GM12872 (cell line): ENCODE measurements around the gene PUS7.
A peak's percentile ranks its signal among the peaks of the same experiment; 100 is the strongest.

Experiments used
- TF ChIP-seq, protein P1 (sequence below): IDR thresholded peaks from 3 replicates; pipeline ENCODE4 v1.5.1; 2011; ENCODE audit warnings: low read depth, mild to moderate bottlenecking, low read length, moderate library complexity; ENCODE audit not compliant: insufficient read depth

The PUS7 gene

DNA sequence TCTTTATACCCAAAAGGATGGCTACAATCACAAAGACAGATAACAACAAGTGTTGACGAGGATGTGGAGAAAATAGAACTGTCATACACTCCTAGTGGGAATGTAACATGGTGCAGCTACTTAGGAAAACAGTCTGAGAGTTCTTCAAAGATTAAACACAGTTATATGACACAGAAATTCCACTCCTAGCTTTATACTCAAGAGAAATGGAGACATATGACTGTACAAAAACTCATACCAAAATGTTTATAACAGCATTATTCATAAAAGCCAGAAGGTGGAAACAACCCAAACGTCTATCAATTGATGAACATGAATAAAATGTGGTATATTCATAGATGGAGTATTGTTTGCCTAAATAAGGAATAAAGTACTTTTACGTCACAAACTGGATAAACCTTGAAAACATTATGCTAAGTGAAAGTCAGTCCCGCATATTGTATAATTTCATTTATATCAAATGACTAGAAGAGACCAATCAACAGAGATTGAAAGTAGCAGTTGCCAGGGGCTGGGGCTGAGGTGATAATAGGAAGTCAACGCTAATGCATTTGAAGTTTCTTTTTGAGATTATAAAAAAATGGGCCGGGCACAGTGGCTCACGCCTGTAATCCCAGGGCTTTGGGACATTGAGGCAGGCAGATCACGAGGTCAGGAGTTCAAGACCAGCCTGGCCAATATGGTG, 71.8 kb downstream of the PUS7 start:
- TF ChIP-seq, protein P1, sequence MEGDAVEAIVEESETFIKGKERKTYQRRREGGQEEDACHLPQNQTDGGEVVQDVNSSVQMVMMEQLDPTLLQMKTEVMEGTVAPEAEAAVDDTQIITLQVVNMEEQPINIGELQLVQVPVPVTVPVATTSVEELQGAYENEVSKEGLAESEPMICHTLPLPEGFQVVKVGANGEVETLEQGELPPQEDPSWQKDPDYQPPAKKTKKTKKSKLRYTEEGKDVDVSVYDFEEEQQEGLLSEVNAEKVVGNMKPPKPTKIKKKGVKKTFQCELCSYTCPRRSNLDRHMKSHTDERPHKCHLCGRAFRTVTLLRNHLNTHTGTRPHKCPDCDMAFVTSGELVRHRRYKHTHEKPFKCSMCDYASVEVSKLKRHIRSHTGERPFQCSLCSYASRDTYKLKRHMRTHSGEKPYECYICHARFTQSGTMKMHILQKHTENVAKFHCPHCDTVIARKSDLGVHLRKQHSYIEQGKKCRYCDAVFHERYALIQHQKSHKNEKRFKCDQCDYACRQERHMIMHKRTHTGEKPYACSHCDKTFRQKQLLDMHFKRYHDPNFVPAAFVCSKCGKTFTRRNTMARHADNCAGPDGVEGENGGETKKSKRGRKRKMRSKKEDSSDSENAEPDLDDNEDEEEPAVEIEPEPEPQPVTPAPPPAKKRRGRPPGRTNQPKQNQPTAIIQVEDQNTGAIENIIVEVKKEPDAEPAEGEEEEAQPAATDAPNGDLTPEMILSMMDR, result no peak

- TF ChIP-seq, protein P1, result no peak
Measured at GRCh38 chr7:105448181-105448580, 73.9 kb downstream of the PUS7 start.

GRCh38 chr7:105444342-105444987, 77.6 kb downstream of the PUS7 start:
- TF ChIP-seq, protein P1, result no peak

DNA sequence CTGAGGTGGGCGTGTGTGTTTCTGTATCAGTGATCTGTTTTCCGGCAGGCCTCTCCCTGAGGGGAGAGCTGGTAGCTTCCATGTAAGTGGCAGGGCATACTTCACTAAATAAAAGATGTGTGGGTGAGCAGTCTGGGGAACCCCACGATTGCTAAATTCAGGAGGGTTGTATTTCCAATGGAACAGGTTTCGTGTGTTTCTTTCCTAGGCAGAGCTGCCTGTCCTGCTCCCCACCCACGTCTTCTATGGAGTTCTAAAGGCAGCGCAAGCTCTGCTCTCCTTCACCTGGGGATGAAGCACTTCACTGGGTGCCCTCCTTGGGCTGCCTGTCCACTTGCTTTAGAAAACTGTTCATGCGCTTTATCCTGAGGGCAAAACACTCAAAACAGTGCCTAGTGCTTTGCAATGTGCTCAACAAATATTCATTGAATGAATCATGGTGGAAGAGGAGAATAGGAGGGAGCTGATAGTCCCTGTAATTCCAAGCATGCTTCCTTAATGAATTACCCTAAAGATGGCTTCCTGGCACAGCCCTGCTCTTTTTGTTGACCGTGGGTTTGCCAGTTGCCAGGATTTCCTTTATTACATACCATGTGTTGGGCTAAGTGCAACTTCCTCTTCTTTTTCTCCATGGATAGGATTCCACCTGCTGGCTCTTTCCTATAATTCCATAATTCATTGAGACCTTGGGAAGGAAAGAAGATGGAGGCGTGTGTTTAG, 82.7 kb downstream of the PUS7 start:
- TF ChIP-seq, protein P1, result no peak

- TF ChIP-seq, protein P1, result no peak
Measured at GRCh38 chr7:105438847-105439173, 83.3 kb downstream of the PUS7 start.

- TF ChIP-seq, protein P1, result no peak
Measured at GRCh38 chr7:105438254-105438653, 83.8 kb downstream of the PUS7 start.

- TF ChIP-seq, protein P1, result peak; percentile 60
Measured at GRCh38 chr7:105429746-105430612, 92.1 kb downstream of the PUS7 start.
